PC-3 (cell line): ENCODE measurements around the gene SCAF8. TPM values are rescaled to one million over a fixed set of nuclear protein-coding genes. Genes with fewer than 3 reads are reported as not detected.

ENCODE experiments used
- ATAC-seq: fragments of 200-7000 bp; cut with Tn5 transposase; 2 replicates; pipeline ENCODE4 v1.9.1; 2020; ENCODE audit warnings: mild to moderate bottlenecking, moderate library complexity
- BruUV-seq: library from RNA; stranded (reverse); fragments of 400-500 nt; replicated peaks from 2 replicates; lab custom pipeline; 2021; lab: Mats Ljungman, UMichigan
- CTCF ChIA-PET: fragments of 300-600 bp; sonication (Branson Sonifier 250); formaldehyde crosslinking; loops from one replicate; lab custom pipeline; 2022; ENCODE audit warnings: antibody characterized with exemption; lab: Charles Lee
- POLR2A ChIA-PET: fragments of 300-600 bp; sonication (Branson Sonifier 250); formaldehyde crosslinking; loops from one replicate; lab custom pipeline; 2022; ENCODE audit warnings: antibody characterized with exemption; ENCODE audit not compliant: unreplicated experiment; lab: Charles Lee
- DNase-seq: peaks from one replicate; pipeline ENCODE4 v3.0.0-alpha.2; 2015
- H2AFZ ChIP-seq: fragments of 300-600 bp; sonication (generic); 2 replicates; pipeline ENCODE4 v1.6.0; 2016; ENCODE audit warnings: antibody characterized with exemption, low read length
- H3F3A ChIP-seq: fragments of 300-600 bp; sonication (generic); one replicate; pipeline ENCODE4 v1.6.0; 2017; ENCODE audit warnings: antibody characterized with exemption, low read length, control low read depth, mild to moderate bottlenecking; ENCODE audit not compliant: unreplicated experiment
- H3K27ac ChIP-seq: fragments of 300-600 bp; sonication (generic); 2 replicates; pipeline ENCODE4 v1.5.1; 2016; ENCODE audit warnings: mild to moderate bottlenecking, low read length
- H3K27me3 ChIP-seq: fragments of 300-600 bp; sonication (generic); 2 replicates; pipeline ENCODE4 v1.6.1; 2016; ENCODE audit warnings: low read length, mixed read lengths
- H3K36me3 ChIP-seq: fragments of 300-600 bp; sonication (generic); 2 replicates; pipeline ENCODE4 v1.6.1; 2016; ENCODE audit warnings: low read depth, mixed run types, low read length, mixed read lengths
- H3K4me1 ChIP-seq: fragments of 300-600 bp; sonication (generic); 2 replicates; pipeline ENCODE4 v1.5.1; 2016; ENCODE audit warnings: low read length; ENCODE audit not compliant: insufficient read depth
- H3K4me2 ChIP-seq: fragments of 300-600 bp; sonication (generic); 2 replicates; pipeline ENCODE4 v1.6.0; 2016; ENCODE audit warnings: low read length
- H3K4me3 ChIP-seq: fragments of 300-600 bp; sonication (generic); 2 replicates; pipeline ENCODE4 v1.5.1; 2016; ENCODE audit warnings: mild to moderate bottlenecking, low read length, mixed read lengths
- H3K79me2 ChIP-seq: fragments of 300-600 bp; sonication (generic); 2 replicates; pipeline ENCODE4 v1.6.1; 2017; ENCODE audit warnings: low read length, mixed read lengths
- H3K9ac ChIP-seq: fragments of 300-600 bp; sonication (generic); 2 replicates; pipeline ENCODE4 v1.6.0; 2016; ENCODE audit warnings: mild to moderate bottlenecking, low read length
- H3K9me2 ChIP-seq: fragments of 300-600 bp; sonication (generic); replicated peaks from 2 replicates; pipeline ENCODE4 v1.6.1; 2016; ENCODE audit warnings: mixed run types, low read length, mixed read lengths
- H3K9me3 ChIP-seq: fragments of 300-600 bp; sonication (generic); 2 replicates; pipeline ENCODE4 v1.6.1; 2016; ENCODE audit warnings: low read length, mixed read lengths
- H4K20me1 ChIP-seq: fragments of 300-600 bp; sonication (generic); 2 replicates; pipeline ENCODE4 v1.6.1; 2016; ENCODE audit warnings: low read length, mixed read lengths
- CTCF ChIP-seq: fragments of 300-600 bp; sonication (generic); conservative IDR thresholded peaks from 2 replicates; pipeline ENCODE4 v1.5.1; 2017; ENCODE audit warnings: antibody characterized with exemption, low read depth, mild to moderate bottlenecking, low read length
- EZH2 ChIP-seq: fragments of 300-600 bp; sonication (generic); IDR thresholded peaks from one replicate; pipeline ENCODE4 v1.6.1; 2017; ENCODE audit warnings: antibody characterized with exemption, mild to moderate bottlenecking, low read length; ENCODE audit not compliant: unreplicated experiment
- EZH2phosphoT487 ChIP-seq: fragments of 300-600 bp; sonication (generic); IDR thresholded peaks from 2 replicates; pipeline ENCODE4 v1.6.1; 2018; ENCODE audit warnings: mild to moderate bottlenecking, antibody characterized with exemption, low read length, borderline replicate concordance
- intact Hi-C: fragments of 100-400 bp; cut with micrococcal nuclease; formaldehyde crosslinking; loops from 2 replicates; pipeline ENCODE4 v1.9.0; 2023
- total RNA-seq: library from RNA; depleted of rRNA; stranded (reverse); fragments of >200 nt; gene quantifications from 2 replicates; pipeline ENCODE4 v1.2.3, GENCODE V29; 2014

The SCAF8 gene
- total RNA-seq, 1 experiment from 2014 or later: 11.9 TPM

DNA sequence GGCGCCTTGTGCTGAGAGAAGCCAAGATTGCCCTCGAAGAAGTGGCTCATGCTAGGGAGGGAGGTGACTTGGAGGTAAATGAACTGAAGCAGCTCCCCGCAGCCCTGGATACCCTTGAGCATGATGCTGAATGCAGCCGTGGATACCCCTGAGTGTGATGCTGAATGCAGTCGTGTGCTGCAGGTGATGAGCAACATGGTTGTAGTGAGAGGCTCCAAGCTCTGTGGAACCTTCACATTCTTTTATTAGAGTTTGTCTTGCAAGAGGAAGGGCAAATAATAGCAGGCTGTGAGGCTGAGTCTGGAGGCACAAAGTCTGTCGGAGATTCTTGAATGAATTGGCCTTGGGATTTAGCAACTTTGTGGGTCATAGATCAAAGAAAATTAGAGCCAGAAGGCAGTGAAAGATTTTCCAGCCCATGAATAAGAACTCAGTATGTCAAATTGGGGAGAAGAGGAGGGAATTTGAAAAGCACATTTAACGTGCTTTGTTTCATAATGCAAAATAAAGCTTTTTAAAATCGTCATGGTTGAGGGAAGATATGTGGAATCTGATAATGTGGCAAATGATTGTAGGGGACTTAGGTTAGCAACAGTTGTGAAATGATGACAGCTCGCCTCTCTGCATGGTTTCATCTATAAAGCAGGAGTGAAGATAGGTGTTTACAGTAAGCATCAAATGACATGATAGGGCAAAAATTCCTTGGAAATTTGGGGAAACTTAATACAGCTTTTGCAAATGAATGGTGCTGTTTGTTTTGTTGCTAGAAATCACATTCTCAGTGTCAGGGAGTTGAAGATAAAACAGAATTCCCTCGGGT, 141.8 kb downstream of the SCAF8 start:
- no peaks in the 10 kb centered on the region for H4K20me1 ChIP-seq
- H3K4me1 ChIP-seq: peaks cover 15% of the 10 kb centered on the region; the same call in 1 of the 2 replicates
- TF ChIP-seq CTCF (no peak), EZH2 (no peak), EZH2phosphoT487 (no peak)
- no peak for DNase-seq
- no peaks in the 10 kb centered on the region for H3K79me2 ChIP-seq
- no peaks in the 10 kb centered on the region for H3F3A ChIP-seq
- POLR2A ChIA-PET: no interaction called here
- no peak for ATAC-seq
- no peak overlapping the region for H3K4me2 ChIP-seq
- H3K9me2 ChIP-seq: no peaks in the 10 kb centered on the region
- H3K36me3 ChIP-seq: no peaks in the 10 kb centered on the region
- BruUV-seq: no TSS peak
- CTCF ChIA-PET: no interaction called here
- no peak overlapping the region for H3K4me3 ChIP-seq
- no peaks in the 10 kb centered on the region for H3K9me3 ChIP-seq
- H2AFZ ChIP-seq: no peak overlapping the region
- H3K27ac ChIP-seq: no peak overlapping the region
- H3K27me3 ChIP-seq: no peaks in the 10 kb centered on the region
- intact Hi-C loops: no loop called here
- no peak overlapping the region for H3K9ac ChIP-seq

- Histone ChIP-seq H3K9ac (no peak overlapping the region), H3K79me2 (no peaks in the 10 kb centered on the region), H3K4me1 (peaks cover 15% of the 10 kb centered on the region; the same call in 1 of the 2 replicates), H3K27me3 (no peaks in the 10 kb centered on the region), H3F3A (no peaks in the 10 kb centered on the region), H3K9me3 (no peaks in the 10 kb centered on the region), H3K9me2 (no peaks in the 10 kb centered on the region), H3K27ac (no peak overlapping the region), H2AFZ (no peak overlapping the region), H3K4me2 (no peak overlapping the region), H4K20me1 (no peaks in the 10 kb centered on the region), H3K36me3 (no peaks in the 10 kb centered on the region), H3K4me3 (no peak overlapping the region)
- intact Hi-C loops: no loop called here
- ChIA-PET POLR2A (interaction anchor here (0.5 to 0.6 kb wide), 2 partner anchors 20 to 450 kb away, joined by 3 read pairs; no protein-coding TSS in a partner anchor), CTCF (no interaction called here)
- DNase-seq: no peak
- ATAC-seq: no peak
- no TSS peak for BruUV-seq
- TF ChIP-seq CTCF (no peak), EZH2phosphoT487 (no peak), EZH2 (no peak)
Observed at GRCh38 chr6:154876486-154877280, 143.5 kb downstream of the SCAF8 start.
